Activated naive CD8-positive, alpha-beta T cell treated with anti-CD3 and anti-CD28 coated beads, Interleukin-2, amount 50 U/mL, for 24 hours (primary cell): ENCODE data around the gene GMEB2.

Experiments
- ATAC-seq: fragments of 150-1000 bp; cut with Tn5 transposase; one replicate; pipeline ENCODE4 v1.10.0; 2021
- DNase-seq: peaks from one replicate; pipeline ENCODE4 v3.0.0; 2021
- H3K27ac Mint-ChIP-seq: one replicate; pipeline ENCODE4 v1.8.0; 2021; ENCODE audit warnings: mild to moderate bottlenecking, mixed read lengths
- H3K27me3 Mint-ChIP-seq: one replicate; pipeline ENCODE4 v1.8.0; 2021; ENCODE audit warnings: mixed read lengths
- H3K36me3 Mint-ChIP-seq: one replicate; pipeline ENCODE4 v1.8.0; 2021; ENCODE audit warnings: low read depth, mixed read lengths
- H3K4me1 Mint-ChIP-seq: one replicate; pipeline ENCODE4 v1.8.0; 2021; ENCODE audit warnings: mixed read lengths
- H3K4me3 Mint-ChIP-seq: one replicate; pipeline ENCODE4 v1.8.0; 2021; ENCODE audit warnings: mild to moderate bottlenecking, moderate library complexity, mixed read lengths
- H3K9me3 Mint-ChIP-seq: one replicate; pipeline ENCODE4 v1.8.0; 2021; ENCODE audit warnings: mixed read lengths

Gene GMEB2

GRCh38 chr20:63553933-63554290 lies 73.0 kb downstream of the GMEB2 start, which contains the start of gene FNDC11:
TSS of gene FNDC11 (plus strand) at chr20:63554159. CDS start at chr20:63555664, 1,505 bp downstream.
- Mint-ChIP-seq H3K27ac (no peak within 1 kb of the TSS), H3K4me1 (peaks cover 11% of the 10 kb centered on the region), H3K4me3 (peak within 1 kb of the TSS; percentile 34), H3K9me3 (no peaks in the 10 kb centered on the region), H3K36me3 (no peaks in the 10 kb centered on the region), H3K27me3 (peaks cover 8% of the 10 kb centered on the region)
- ATAC-seq (peak; percentile 31), DNase-seq (peak; percentile 56)

GRCh38 chr20:63553251-63553932 lies 73.5 kb downstream of the GMEB2 start:
- no peaks in the 10 kb centered on the region for H3K36me3 Mint-ChIP-seq
- H3K4me1 Mint-ChIP-seq = peaks cover 11% of the 10 kb centered on the region
- no peaks in the 10 kb centered on the region for H3K9me3 Mint-ChIP-seq
- DNase-seq (peak; percentile 89), ATAC-seq (peak; percentile 52)
- H3K27ac Mint-ChIP-seq = no peak overlapping the region
- H3K27me3 Mint-ChIP-seq = peaks cover 10% of the 10 kb centered on the region
- H3K4me3 Mint-ChIP-seq = peak overlapping the region; percentile 24

GRCh38 chr20:63552481-63553249 lies 74.2 kb downstream of the GMEB2 start:
- H3K36me3 Mint-ChIP-seq = no peaks in the 10 kb centered on the region
- no peaks in the 10 kb centered on the region for H3K9me3 Mint-ChIP-seq
- H3K27me3 Mint-ChIP-seq = peaks cover 10% of the 10 kb centered on the region
- H3K4me1 Mint-ChIP-seq = peaks cover 11% of the 10 kb centered on the region
- ATAC-seq (peak; percentile 4), DNase-seq (no peak)
- no peak overlapping the region for H3K27ac Mint-ChIP-seq
- H3K4me3 Mint-ChIP-seq = peak overlapping the region; percentile 24

- peaks cover 10% of the 10 kb centered on the region for H3K27me3 Mint-ChIP-seq
- DNase-seq (no peak), ATAC-seq (no peak)
- no peak overlapping the region for H3K4me3 Mint-ChIP-seq
- H3K27ac Mint-ChIP-seq = no peak overlapping the region
- no peaks in the 10 kb centered on the region for H3K9me3 Mint-ChIP-seq
- no peaks in the 10 kb centered on the region for H3K36me3 Mint-ChIP-seq
- peaks cover 11% of the 10 kb centered on the region for H3K4me1 Mint-ChIP-seq
Observed at GRCh38 chr20:63551068-63551467, 75.8 kb downstream of the GMEB2 start.

GRCh38 chr20:63549679-63550282 lies 77.1 kb downstream of the GMEB2 start:
- Mint-ChIP-seq H3K36me3 (no peaks in the 10 kb centered on the region), H3K4me1 (peaks cover 11% of the 10 kb centered on the region), H3K27ac (no peak overlapping the region), H3K9me3 (no peaks in the 10 kb centered on the region), H3K4me3 (no peak overlapping the region), H3K27me3 (peaks cover 10% of the 10 kb centered on the region)
- no peak for DNase-seq
- no peak for ATAC-seq

GRCh38 chr20:63549019-63549418 lies 77.9 kb downstream of the GMEB2 start:
- H3K4me1 Mint-ChIP-seq = peaks cover 11% of the 10 kb centered on the region
- ATAC-seq = no peak
- DNase-seq = no peak
- no peak overlapping the region for H3K27ac Mint-ChIP-seq
- no peak overlapping the region for H3K4me3 Mint-ChIP-seq
- no peaks in the 10 kb centered on the region for H3K9me3 Mint-ChIP-seq
- H3K27me3 Mint-ChIP-seq = peaks cover 10% of the 10 kb centered on the region
- H3K36me3 Mint-ChIP-seq = no peaks in the 10 kb centered on the region

- Mint-ChIP-seq H3K4me1 (peaks cover 11% of the 10 kb centered on the region), H3K4me3 (no peak overlapping the region), H3K27ac (no peak overlapping the region), H3K9me3 (no peaks in the 10 kb centered on the region), H3K36me3 (no peaks in the 10 kb centered on the region), H3K27me3 (peaks cover 13% of the 10 kb centered on the region)
- ATAC-seq = no peak
- DNase-seq = no peak
Observed at GRCh38 chr20:63548542-63548941, 78.4 kb downstream of the GMEB2 start.

GRCh38 chr20:63547725-63548480 lies 79.0 kb downstream of the GMEB2 start, which contains the start of gene SRMS:
TSS of gene SRMS (minus strand) at chr20:63547749. CDS start at chr20:63547463, 286 bp downstream.
- Mint-ChIP-seq H3K4me1 (peaks cover 7% of the 10 kb centered on the region), H3K4me3 (no peak within 1 kb of the TSS), H3K27ac (no peak within 1 kb of the TSS), H3K36me3 (no peaks in the 10 kb centered on the region), H3K27me3 (peaks cover 13% of the 10 kb centered on the region), H3K9me3 (no peaks in the 10 kb centered on the region)
- DNase-seq = no peak
- no peak for ATAC-seq

GRCh38 chr20:63546956-63547724 lies 79.8 kb downstream of the GMEB2 start:
- Mint-ChIP-seq H3K27ac (no peak overlapping the region), H3K9me3 (no peaks in the 10 kb centered on the region), H3K36me3 (no peaks in the 10 kb centered on the region), H3K27me3 (peaks cover 13% of the 10 kb centered on the region), H3K4me1 (peaks cover under 1% of the 10 kb centered on the region), H3K4me3 (no peak overlapping the region)
- DNase-seq (no peak), ATAC-seq (no peak)

- Mint-ChIP-seq H3K27me3 (peaks cover 13% of the 10 kb centered on the region), H3K9me3 (no peaks in the 10 kb centered on the region), H3K4me3 (no peak overlapping the region), H3K36me3 (no peaks in the 10 kb centered on the region), H3K27ac (no peak overlapping the region), H3K4me1 (no peaks in the 10 kb centered on the region)
- DNase-seq (no peak), ATAC-seq (no peak)
Observed at GRCh38 chr20:63546256-63546955, 80.5 kb downstream of the GMEB2 start.

- Mint-ChIP-seq H3K9me3 (no peaks in the 10 kb centered on the region), H3K36me3 (no peaks in the 10 kb centered on the region), H3K4me3 (no peak overlapping the region), H3K4me1 (no peaks in the 10 kb centered on the region), H3K27me3 (peaks cover 9% of the 10 kb centered on the region), H3K27ac (no peak overlapping the region)
- ATAC-seq = no peak
- DNase-seq = no peak
Observed at GRCh38 chr20:63545814-63546213, 81.1 kb downstream of the GMEB2 start.

GRCh38 chr20:63544958-63545516 lies 81.9 kb downstream of the GMEB2 start:
- ATAC-seq (no peak), DNase-seq (no peak)
- Mint-ChIP-seq H3K4me1 (peaks cover 2% of the 10 kb centered on the region), H3K36me3 (no peaks in the 10 kb centered on the region), H3K9me3 (no peaks in the 10 kb centered on the region), H3K27me3 (peaks cover 9% of the 10 kb centered on the region), H3K27ac (no peak overlapping the region), H3K4me3 (no peak overlapping the region)
